Measurements from ENCODE around the gene MYH16.

- TF ChIP-seq EZH2phosphoT487 (IDR thresholded peaks at IDR 0.05; ENCODE audit: insufficient read depth, low read depth) = no peak
- no peak for TF ChIP-seq EZH2 (IDR thresholded peaks at IDR 0.05; ENCODE audit: insufficient read depth, poor library complexity, severe bottlenecking)
Observed at GRCh38 chr7:99308461-99309074, 35.9 kb downstream of the MYH16 start.

Measured in GM23248 (cell line).